Measurements from ENCODE around the gene CAPN8.

CAPN8 gene

DNA sequence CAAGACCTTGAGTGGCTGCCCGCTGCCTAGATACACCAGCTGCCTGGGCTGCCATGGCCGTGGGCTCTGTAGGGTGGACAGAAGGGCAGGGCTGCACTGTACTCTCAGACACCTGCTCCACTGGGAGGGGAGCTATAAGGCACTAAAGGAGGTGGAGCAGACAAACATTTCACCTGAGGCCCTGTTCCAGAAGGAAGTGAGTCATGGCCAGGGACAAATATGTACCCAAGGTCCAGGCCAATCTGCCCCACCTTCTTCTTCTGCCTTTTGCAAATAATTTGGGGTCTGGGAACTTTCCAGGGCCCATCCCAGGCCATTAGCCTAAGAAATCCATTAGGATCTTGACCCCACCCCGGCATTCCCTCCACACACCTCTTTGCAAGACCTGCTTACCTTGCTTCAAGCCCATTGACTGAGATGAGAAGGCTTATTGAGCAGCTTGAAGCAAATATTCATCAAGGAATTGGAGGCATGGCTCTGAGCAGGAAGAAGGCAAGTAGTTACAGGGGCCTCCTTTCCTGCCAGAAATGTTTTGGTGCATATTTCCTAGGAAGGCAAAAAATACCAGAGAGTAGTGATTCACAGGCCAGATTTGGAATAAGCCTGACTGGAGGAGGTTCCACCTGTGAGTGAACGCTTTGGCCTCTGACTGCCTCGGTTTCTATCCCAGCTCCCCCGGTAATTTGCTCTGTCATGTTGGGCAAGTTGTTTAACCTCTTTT, at the start of gene CAPN8:
TSS of gene CAPN8 (minus strand) at position 110 of the 721 bp plus-strand sequence. CDS start at position 55, 55 bp downstream.
- DNase-seq, result no peak

DNA sequence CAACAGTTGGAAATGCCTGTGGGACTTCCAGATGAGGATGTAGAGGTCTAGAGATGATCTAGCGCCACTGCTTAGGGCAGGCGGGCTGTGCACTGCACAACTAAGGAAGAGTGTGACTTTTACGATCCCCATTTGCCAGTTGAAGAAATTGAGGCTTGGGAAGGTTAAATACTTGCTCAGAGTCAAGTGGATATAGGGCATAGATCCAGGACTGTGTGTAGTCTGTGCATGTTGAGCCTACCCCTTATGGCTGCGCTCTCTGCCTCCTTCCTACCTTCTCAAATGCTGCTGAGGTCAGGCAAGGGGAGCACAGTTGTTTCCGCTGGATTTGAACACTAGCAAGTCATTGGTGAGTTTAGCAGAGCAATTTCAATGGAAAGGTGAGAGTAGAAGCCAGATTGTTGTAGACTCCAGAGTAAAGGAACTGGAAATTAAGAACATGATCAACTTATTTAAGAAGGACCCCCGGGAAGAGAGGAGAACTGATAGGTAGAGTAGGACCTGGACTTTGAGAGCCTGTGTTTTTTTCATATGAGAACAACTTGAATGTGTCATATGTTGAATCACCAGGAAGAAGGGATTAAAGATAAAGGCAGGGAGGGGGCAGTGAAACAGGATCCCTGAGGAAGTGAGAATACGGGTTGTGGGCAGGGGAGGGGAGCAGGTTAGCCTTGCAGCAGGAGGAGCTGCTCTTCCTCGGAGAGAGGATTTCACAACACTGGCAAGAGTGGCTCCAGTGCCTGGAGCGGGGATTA, 49.5 kb upstream of the CAPN8 start:
- peak; percentile 50 for DNase-seq

DNA sequence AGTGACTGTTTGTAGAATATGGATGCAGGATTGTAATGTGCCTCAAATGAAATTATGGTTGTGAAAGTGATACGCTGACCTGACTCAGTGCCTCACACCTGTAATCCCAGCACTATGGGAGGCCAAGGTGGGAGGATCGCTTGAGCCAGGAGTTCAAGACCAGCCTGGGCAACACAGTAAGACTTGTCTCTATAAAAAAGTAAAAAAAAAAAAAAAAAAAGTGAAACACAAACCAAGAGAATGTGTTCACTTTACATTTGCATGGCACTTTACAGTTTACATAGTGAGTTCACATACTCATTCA, 48.9 kb upstream of the CAPN8 start:
- no peak for DNase-seq

DNA sequence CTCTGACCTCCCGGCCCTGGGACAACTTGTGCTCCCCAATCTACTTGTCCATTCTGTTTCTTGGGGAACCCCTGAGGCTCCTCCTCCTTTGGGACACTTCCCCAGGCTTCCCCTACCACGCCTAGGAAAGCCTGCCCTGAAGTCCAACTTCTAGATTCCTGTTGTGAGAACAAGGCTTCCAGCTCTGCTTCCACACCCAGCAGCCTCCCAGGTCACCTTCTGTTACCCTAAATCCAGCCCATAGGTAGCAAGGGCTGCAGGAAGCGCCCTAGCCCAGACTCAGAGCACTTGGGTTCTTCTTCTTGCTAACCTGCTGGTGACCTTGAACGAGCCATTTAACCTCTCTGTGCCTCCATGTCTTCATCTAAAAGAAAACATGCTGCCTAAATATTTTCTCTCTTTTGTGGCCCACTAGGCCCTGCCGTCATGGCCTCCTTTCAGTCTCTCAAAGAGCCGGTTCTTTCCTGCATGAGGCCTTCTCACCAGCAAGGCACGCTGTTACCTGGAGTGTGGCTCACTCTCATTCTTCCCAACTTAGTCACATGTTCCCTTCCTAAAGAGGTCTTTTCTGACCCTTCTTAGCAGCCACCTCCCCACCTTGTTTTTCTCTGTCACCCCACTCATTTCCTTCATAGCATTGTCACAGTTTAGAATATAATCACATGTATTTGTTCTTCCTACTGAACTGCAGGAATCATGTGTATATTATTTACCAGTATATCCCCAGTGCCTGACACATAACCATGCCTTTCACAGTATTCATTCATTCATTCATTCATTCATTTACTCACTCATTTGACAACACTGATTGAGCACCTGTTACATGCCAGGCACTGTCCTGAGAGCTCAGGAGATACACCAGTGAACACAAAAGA, 48.3 kb upstream of the CAPN8 start:
- no peak for DNase-seq

DNA sequence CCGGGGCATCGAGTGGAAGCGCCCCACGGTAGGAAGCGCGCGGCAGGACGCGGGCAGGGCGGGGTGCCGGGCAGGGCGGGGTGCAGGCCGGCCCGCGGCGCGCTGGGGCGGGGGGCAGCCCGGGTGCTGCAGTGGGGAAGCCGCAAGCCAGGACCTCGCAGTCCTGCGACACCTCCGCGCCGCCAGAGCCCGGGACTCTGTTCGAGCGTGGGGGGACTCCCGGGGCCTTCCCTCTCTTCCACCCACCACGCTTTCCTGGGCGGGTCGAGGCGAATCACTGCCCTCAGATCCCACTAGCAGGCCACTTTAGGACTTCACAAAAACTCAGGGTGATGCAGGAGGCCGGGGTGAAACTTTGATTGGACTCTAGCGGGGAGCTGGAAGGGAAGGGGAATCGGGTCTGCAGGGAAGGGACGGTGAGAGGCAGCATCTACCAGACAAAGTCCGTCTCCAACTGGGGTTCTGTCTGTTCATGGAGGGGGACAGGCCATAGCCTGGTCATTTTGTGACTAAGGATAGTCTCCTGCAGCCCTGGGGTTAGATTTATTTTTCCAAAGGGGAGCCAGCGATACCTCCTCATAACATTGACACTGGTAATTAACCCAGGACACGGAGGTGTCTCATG, 47.5 kb upstream of the CAPN8 start:
- no peak for DNase-seq

DNA sequence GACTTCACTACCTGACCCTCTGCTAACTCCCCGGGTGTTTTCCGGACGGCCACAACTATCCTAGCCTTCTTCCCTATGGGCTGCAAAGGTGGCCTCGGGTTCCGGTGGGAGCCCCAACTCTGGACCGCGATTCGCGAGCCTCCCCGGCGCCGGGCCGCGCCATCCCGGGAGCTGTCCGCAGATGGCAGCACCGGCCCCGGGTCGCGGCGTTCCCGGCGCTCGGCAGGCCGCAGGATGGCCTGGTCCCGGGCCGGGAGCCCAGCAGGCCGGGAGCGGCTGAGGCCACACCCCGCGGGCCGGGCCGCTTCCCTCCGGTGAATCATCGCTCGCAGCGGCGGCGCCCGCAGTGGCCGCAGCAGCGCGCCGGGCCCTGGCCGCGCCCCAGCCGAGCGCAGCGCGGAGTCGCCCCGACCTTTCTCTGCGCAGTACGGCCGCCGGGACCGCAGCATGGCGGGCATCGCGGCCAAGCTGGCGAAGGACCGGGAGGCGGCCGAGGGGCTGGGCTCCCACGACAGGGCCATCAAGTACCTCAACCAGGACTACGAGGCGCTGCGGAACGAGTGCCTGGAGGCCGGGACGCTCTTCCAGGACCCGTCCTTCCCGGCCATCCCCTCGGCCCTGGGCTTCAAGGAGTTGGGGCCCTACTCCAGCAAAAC, 46.8 kb upstream of the CAPN8 start, which contains the start of gene CAPN2:
TSS of gene CAPN2 (plus strand) at position 346 of the 656 bp plus-strand sequence. CDS start at position 448, 102 bp downstream.
- no peak for DNase-seq

DNA sequence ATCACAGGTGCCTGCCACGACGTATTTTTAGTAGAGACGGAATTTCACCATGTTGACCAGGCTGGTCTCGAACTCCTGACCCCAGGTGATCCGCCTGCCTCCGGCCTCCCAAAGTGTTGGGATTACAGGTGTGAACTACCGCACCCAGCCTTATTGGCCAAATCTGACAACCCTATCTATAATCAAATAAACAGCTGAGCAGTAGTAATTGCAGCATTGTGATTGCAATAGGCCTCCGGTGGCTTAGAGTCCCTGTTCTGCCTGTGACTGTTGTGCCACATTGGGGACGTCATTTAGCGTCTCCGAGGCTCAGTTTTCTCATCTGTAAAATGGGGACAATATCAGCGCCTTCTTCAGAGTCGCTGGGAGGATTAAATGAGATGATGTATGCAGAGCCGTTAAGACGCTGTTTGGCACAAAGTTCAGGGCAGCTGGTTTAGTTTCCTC, 46.3 kb upstream of the CAPN8 start:
- no peak for DNase-seq

DNA sequence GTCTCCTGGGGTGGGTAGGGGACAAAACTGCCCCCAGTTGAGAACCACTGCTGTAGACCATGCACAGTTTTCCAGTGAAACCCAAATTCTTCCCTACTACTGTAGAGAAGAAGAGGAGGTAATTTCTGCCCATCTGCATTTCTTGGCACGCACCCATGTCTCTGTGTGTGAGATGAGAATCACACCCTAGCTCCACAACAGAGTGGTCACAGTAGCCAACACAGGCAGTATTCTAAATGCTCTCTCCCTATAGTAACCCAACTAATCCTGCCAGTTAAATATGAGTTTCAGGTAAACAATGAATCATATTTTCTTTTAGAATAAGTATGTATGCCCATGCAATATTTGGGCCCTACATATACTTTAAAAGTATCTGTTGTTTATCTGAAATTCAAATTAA, 45.7 kb upstream of the CAPN8 start:
- no peak for DNase-seq

DNA sequence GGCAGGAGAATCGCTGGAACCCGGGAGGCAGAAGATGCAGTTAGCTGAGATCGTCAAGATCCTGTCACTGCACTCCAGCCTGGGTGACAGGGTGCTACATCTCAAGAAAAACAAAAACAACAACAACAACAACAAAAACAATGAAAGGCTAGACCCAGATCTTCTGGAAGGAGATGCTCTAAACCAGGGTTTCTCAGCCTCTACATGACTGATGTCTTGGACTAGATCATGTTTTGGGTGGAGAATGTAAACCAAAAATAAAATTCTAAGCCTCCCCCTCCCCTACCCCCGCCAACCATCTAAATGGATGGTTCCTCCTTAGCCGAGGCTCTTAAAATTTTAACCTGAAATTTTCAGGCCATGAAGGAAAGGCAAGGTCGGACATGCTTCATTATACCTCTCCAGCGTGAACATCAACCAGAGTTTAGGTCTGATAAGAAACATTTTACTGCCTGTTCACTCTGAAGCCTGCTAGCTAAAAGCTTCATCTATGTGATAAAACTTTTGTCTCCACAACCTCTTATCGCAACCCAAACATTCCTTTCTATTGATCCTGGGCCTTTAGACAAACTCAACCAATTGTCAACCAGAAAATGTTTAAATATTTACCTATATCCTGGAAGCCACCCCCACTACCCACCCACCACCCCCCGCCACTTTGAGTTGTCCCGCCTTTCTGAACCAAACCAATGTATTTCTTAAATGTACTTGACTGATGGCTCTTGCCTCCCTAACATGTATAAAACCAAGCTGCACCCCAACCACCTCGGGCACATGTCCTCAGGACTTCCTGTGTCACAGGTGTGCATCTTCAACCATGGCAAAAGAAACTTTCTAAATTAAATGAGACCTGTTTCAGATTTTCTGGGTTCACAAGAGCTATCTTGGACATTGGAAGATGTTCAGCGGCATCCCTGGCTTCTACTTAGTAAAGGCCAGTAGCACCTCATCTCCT, 45.0 kb upstream of the CAPN8 start:
- DNase-seq, result no peak

DNA sequence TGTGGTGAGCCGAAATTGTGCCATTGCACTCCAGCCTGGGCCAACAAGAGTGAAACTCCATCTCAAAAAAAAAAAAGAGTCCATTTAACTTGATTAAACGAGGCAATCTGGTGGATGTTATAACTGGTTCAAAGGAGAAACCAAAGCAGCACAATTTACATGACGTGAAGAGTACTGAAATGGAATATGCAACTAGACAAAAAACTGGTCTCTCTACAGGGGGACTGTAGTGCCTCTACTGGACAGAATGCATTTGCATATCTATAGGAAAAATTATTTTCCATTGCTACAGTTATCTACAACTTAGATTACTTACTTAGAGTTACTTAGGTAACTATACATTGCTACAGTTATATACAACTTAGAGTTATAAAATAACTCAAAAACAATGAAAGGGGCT, 44.1 kb upstream of the CAPN8 start:
- DNase-seq, result no peak

DNA sequence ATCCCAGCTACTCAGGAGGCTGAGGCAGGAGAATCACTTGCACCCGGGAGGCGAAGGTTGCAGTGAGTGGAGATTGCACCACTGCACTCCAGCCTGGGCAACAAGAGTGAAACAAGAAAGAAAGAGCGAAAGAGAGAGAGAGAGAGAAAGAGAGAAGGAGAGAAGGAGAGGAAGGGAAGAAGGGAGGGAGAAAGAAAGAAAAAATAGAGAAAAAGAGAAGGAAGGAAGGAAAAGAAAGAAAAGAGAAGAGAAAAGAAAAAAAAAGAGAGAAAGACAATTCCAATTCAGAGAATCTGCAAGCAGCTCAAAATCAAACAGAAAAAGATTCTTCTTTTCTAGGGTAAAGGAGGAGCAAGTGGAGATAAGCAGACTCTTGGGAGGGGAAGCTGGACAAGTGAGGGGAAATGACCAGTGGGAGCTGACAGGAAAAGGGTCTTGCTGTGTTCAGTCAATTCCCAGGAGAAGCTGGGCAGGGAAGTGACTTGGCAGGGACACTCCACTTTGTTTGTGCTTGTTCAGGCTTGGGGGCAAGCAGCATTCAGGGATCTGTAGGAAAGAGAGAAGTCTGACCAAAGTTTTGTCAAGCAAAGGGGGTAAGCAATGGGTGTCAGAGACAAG, 43.3 kb upstream of the CAPN8 start:
- no peak for DNase-seq

DNA sequence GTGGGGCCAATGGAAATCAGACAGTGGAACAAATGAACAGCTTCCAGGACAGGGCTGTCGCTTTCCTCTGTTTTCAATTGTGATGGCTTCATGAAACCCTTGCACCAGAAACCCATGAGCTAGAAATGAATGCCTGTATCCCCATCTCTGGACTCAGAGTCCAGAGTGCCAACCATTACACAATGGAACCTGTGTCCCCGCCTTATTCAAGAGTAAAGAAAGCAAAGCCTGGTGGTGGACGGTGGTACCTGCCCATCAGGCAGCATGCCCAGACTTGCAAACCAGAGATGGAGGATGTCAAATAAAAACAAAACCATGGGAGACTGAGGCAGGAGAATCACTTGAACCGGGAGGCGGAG, 42.5 kb upstream of the CAPN8 start:
- DNase-seq, result peak; percentile 81

DNA sequence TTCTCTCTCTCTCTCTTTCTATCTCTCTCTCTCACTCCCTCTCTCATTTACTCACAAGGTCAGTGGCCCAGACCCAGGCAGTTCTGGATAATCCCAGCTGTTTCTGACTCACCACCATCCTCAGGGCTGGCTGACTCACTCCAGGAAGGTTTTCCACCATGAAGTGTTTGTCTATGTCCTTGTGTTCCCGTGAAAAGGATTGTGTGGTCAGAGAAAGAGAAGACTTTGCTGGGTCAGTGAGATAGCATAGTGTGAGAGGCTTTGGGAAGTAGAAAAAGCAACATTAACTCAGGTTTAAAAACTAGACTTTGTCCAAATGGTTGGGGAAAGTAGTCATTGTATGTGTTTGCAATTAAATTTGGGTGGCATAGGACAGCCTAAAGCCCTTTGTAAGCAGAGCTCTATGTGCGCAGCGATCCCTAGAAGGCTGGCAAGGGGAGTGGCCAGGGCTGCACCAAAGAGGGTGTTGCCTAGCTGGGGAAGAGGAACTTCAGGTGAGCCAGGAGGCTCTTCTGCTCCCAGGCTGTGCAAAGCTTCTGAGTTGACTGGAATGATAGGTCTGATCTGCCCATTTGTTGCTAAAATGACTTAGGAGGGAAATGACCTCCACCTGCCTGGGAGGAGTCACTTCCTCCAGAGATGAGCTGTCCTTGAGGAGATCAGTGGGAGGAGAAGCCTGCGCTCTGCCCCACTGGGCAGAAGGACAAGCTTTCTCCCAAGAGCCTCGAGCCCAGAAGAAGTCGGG, 41.9 kb upstream of the CAPN8 start:
- DNase-seq, result peak; percentile 96

DNA sequence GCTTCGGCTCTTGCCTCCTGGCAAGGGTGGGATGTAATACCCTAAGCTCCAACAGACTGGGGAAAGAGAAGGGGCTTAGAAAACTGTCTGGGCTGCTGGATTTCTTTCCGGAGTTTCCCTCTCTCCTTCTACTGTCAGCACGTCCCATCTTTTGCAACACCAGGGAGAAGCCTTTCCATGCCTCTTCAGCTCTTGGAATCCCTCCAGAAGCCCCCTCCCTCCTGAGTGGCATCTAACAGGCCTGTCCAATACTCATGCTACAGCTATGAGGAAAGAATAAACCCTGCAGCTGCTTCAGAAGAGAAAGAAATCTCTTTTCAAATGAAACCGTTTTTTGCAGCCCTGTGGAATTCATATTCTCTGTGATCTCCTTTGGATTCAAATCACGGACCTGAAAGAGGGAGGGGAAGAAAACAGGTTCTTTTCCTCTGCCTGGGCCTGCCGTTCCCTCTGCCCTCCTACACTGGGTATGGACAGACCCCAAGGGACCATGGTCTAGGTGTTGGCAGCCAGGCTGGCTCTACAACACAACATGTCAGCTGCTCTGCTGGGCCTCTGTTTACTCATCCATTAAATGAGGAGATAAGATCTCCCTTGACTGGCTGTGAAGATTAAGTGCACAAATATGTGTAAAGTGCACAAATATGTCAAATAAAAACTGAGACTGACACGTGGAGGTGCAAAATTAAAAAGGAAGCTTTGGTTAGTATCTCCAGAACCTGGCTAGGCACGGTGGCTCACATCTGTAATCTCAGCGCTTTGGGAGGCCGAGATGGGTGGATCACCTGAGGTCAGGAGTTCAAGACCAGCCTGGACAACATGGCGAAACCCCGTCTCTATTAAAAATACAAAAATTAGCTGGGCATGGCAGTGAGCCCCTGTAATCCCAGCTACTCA, 40.8 kb upstream of the CAPN8 start:
- peak; percentile 82 for DNase-seq

DNA sequence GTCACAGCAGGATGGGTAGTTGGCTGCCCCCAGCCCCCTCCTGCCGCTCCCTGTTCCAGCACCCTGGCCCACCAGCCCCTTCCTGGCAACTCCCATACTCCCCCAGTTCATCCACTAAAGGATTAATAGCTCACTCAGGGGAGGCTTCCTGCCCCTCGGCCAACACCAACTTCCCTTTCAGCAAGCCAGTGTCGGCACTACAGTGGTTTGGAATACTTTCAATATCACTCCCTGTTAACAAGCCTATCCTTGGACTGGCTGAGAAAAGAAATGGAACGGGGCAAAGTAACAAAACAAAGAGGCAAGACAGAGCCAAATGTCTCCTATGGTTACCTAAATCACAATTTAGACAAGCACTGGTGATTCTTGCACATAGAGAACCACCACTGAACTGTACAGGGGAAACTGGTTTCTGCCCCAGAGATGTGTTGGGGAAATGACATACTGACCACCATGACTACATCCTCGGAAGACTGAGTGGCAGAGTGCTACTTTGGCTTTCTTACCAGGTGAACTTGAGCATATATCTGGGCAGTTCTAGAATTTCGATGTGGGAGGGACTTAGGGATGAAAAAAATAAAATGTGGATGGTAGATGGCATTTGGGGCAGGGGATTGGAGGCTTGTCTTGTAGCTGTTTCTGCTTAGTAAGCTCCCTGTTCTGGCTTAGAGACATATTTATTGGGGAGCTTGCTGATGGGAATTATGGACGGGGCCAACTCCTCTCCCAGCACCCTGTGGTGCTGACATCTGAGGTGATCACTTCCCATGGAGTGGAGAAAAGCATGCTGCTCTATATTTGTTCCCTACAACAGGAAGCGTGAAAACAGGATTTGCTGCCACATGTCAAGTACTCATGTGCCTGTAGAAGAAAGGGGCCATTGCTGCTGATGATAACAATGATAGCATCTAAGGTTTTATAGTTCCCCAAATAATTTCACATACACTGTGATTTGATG, 39.7 kb upstream of the CAPN8 start:
- no peak for DNase-seq

DNA sequence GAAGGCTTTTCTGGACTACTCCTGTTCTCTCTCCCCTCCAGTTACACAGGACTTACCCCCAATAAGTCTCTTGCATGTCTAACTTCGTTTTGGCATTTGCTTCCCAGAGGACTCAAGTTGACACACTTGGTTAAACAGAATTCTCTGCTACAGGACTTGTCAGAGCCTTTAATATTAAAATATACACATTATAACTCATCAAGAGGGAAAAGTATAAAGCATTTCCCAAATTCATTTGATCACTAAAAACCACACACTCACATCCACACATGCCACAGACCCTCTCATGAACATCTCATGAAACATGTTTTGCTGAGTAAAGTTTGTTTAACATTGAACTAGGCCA, 38.1 kb upstream of the CAPN8 start:
- DNase-seq, result no peak

DNA sequence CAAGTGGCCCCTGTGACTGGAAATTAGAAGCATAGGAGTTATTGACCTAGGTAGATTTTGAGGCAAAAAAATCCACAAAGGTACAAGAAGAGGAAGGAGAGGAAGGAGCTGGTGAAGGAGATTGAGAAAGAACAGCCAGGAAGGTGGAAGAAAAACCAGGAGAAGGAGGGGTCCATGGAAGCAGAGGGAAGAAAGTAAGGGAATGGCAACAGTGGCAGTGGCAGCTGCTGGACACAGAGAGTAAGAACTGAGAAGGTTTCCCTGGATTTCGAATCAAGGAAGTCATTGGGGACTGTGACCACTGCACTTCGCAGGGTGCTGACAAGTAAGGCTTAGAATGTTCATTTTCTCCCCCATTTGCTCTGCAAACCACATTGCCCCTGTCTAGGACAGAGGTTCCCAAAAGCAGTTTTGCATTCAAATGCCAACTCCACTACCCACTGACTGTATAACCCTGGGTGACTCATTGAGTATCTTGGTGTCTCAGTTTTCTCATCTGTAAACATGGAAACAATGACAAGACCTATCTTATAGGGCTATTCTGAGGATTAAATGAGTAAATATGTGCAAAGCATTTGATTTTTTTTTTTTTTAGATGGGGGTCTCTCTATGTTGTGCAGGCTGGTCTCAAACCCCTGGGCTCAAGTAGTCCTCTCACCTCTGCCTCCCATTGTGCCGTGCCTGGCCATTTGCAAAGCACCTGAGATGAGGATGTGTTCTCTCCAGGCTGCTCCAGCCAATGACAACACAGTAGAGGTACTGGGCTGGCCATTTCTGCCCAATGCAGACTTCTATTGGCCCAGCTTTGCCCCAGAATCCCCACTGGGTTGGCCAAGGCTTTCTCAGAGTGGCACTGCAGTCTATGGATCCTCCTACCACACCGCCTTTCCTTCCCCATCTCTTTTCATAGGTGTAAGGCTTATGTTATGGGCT, 37.5 kb upstream of the CAPN8 start:
- DNase-seq, result no peak

Data from NCI-H2029 treated with DMSO at 0.1 percent for 48 hours (cell line).